ENCODE results near the gene C1QC. TPM values are rescaled to one million over a fixed set of nuclear protein-coding genes. Genes with fewer than 3 reads are reported as not detected.
A peak's percentile ranks its signal among the peaks of the same experiment; 100 is the strongest.

The C1QC gene
- total RNA-seq, 1 experiment from 2014 or later: not detected

DNA sequence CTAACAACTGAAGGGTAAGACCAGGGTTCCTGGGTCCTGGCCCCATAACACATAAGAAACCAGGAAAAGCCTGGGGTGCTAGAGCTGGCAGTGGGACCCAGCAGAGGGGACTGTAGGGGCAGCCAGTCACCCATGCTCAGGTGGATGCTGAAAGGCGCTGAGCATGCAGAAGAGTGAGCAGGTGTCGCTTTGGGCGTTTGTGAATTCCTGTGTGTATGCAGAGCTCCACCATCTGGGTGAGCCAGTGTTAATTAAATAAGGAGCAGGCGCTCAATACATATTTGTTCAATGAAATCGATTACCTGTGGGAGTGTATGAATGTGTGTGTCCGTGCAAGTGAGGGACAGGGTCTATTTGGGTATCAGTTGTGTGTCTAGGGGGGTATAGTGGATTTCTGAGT, 6.5 kb upstream of the C1QC start:
- no peaks in the 10 kb centered on the region for H3K36me3 ChIP-seq (ENCODE audit: insufficient read depth, low read length)
- H3K9me3 ChIP-seq (ENCODE audit: low read length): no peaks in the 10 kb centered on the region
- H2AFZ ChIP-seq (ENCODE audit: low read length): no peak overlapping the region
- H4K20me1 ChIP-seq (ENCODE audit: insufficient read depth, low read depth, low read length): no peaks in the 10 kb centered on the region; the same call in 1 of the 2 replicates
- no peaks in the 10 kb centered on the region for H3K9me2 ChIP-seq (replicated peaks; ENCODE audit: insufficient read depth, low read length)
- DNase-seq: no peak
- no peak overlapping the region for H3K27ac ChIP-seq (ENCODE audit: low read length)
- no peak overlapping the region for H3K4me2 ChIP-seq (ENCODE audit: low read depth, low read length, poor library complexity, severe bottlenecking)
- no peak overlapping the region for H3K4me3 ChIP-seq (ENCODE audit: low read length)
- no peaks in the 10 kb centered on the region for H3K4me1 ChIP-seq (ENCODE audit: low read length)
- no peaks in the 10 kb centered on the region for H3K27me3 ChIP-seq (ENCODE audit: low read length)
- H3K9ac ChIP-seq (ENCODE audit: low read length): no peak overlapping the region
- H3K79me2 ChIP-seq (ENCODE audit: low read length): no peaks in the 10 kb centered on the region

DNA sequence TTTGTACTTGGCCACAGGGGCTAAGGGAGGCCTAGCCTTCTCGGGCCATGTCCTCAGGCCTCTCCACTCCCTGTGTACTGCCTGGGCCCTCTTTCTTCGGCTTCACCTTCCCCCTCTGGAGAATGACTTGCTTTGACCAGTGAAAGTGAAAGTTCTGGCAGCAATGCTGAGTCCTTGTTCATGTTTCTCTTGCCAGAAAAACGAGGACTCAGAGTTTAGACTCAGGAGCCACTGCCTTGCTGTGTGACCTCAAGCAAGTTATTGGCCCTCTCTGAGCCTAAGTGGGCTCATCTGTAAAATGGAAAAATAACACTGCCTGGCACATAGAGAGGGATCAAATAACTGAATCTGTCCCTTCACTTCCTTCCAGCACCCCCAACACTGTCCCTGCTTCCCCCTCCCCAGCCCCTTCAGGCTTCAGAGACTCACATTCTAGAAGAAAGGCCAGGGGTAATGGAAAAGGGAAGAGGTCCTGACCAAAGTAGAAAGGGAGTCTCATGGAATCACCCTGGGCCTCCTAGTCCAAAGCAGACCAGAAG, 5.5 kb upstream of the C1QC start:
- no peaks in the 10 kb centered on the region for H3K79me2 ChIP-seq (ENCODE audit: low read length)
- H3K27me3 ChIP-seq (ENCODE audit: low read length): no peaks in the 10 kb centered on the region
- no peaks in the 10 kb centered on the region for H3K4me1 ChIP-seq (ENCODE audit: low read length)
- no peaks in the 10 kb centered on the region for H3K9me3 ChIP-seq (ENCODE audit: low read length)
- no peak overlapping the region for H2AFZ ChIP-seq (ENCODE audit: low read length)
- H3K36me3 ChIP-seq (ENCODE audit: insufficient read depth, low read length): no peaks in the 10 kb centered on the region
- DNase-seq: no peak
- no peak overlapping the region for H3K27ac ChIP-seq (ENCODE audit: low read length)
- H3K9me2 ChIP-seq (replicated peaks; ENCODE audit: insufficient read depth, low read length): no peaks in the 10 kb centered on the region
- peaks cover 3% of the 10 kb centered on the region; the same call in 1 of the 2 replicates for H4K20me1 ChIP-seq (ENCODE audit: insufficient read depth, low read depth, low read length)
- H3K9ac ChIP-seq (ENCODE audit: low read length): no peak overlapping the region
- no peak overlapping the region for H3K4me3 ChIP-seq (ENCODE audit: low read length)
- no peak overlapping the region for H3K4me2 ChIP-seq (ENCODE audit: low read depth, low read length, poor library complexity, severe bottlenecking)

DNA sequence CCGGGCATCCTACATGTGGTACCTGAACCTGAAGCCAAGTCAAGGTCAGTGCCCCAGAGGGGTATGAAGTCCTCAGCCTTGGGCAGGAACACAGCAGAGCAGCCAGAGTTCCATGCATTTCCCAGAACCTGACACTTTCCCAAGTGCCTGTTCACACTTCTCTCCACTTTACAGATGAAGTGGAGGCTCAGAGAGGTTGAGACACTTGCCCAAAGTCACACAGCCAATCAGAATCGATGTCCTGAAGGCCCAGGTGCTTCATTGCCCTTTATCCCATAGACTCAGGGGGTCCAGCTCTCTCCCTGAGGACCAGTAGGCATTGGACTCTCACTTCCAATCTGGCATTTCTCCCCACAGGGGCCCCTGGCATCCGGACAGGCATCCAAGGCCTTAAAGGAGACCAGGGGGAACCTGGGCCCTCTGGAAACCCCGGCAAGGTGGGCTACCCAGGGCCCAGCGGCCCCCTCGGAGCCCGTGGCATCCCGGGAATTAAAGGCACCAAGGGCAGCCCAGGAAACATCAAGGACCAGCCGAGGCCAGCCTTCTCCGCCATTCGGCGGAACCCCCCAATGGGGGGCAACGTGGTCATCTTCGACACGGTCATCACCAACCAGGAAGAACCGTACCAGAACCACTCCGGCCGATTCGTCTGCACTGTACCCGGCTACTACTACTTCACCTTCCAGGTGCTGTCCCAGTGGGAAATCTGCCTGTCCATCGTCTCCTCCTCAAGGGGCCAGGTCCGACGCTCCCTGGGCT, 4.8 kb upstream of the C1QC start:
- H3K27ac ChIP-seq (ENCODE audit: low read length): no peak overlapping the region
- H3K4me1 ChIP-seq (ENCODE audit: low read length): no peaks in the 10 kb centered on the region
- no peaks in the 10 kb centered on the region for H3K79me2 ChIP-seq (ENCODE audit: low read length)
- no peaks in the 10 kb centered on the region for H3K9me2 ChIP-seq (replicated peaks; ENCODE audit: insufficient read depth, low read length)
- no peak for DNase-seq
- no peaks in the 10 kb centered on the region for H3K27me3 ChIP-seq (ENCODE audit: low read length)
- no peak overlapping the region for H3K9ac ChIP-seq (ENCODE audit: low read length)
- peaks cover 3% of the 10 kb centered on the region; the same call in 1 of the 2 replicates for H4K20me1 ChIP-seq (ENCODE audit: insufficient read depth, low read depth, low read length)
- no peak overlapping the region for H3K4me3 ChIP-seq (ENCODE audit: low read length)
- H2AFZ ChIP-seq (ENCODE audit: low read length): no peak overlapping the region
- H3K4me2 ChIP-seq (ENCODE audit: low read depth, low read length, poor library complexity, severe bottlenecking): no peak overlapping the region
- H3K36me3 ChIP-seq (ENCODE audit: insufficient read depth, low read length): no peaks in the 10 kb centered on the region
- no peaks in the 10 kb centered on the region for H3K9me3 ChIP-seq (ENCODE audit: low read length)

DNA sequence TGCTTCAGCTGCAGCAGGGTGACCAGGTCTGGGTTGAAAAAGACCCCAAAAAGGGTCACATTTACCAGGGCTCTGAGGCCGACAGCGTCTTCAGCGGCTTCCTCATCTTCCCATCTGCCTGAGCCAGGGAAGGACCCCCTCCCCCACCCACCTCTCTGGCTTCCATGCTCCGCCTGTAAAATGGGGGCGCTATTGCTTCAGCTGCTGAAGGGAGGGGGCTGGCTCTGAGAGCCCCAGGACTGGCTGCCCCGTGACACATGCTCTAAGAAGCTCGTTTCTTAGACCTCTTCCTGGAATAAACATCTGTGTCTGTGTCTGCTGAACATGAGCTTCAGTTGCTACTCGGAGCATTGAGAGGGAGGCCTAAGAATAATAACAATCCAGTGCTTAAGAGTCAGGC, 4.1 kb upstream of the C1QC start:
- Histone ChIP-seq H3K9me3 (ENCODE audit: low read length) (no peaks in the 10 kb centered on the region), H3K4me3 (ENCODE audit: low read length) (no peak overlapping the region), H3K36me3 (ENCODE audit: insufficient read depth, low read length) (no peaks in the 10 kb centered on the region), H3K79me2 (ENCODE audit: low read length) (no peaks in the 10 kb centered on the region), H3K4me1 (ENCODE audit: low read length) (no peaks in the 10 kb centered on the region), H3K9me2 (replicated peaks; ENCODE audit: insufficient read depth, low read length) (no peaks in the 10 kb centered on the region), H3K4me2 (ENCODE audit: low read depth, low read length, poor library complexity, severe bottlenecking) (no peak overlapping the region), H4K20me1 (ENCODE audit: insufficient read depth, low read depth, low read length) (peaks cover 3% of the 10 kb centered on the region; the same call in 1 of the 2 replicates), H3K27me3 (ENCODE audit: low read length) (no peaks in the 10 kb centered on the region), H2AFZ (ENCODE audit: low read length) (no peak overlapping the region), H3K9ac (ENCODE audit: low read length) (no peak overlapping the region), H3K27ac (ENCODE audit: low read length) (no peak overlapping the region)
- peak; percentile 63 for DNase-seq

DNA sequence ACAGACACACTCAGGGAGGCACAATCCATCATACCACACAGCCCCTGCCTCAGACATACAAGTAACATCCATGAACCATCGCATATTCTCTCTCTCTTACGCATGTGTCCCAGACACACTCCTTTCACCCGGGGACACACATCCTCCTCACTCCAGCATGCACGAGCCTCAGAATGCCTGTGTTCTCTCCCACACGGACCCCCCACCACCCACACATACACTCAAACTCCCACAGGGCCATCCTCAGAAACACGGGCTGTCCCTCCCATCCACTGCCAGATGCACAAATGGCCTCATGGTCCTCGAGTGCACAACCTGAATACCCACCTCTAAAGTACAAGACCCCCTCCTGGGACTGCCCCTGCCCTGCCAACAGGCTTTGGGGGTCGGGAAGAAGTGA, 2.2 kb upstream of the C1QC start:
- no peaks in the 10 kb centered on the region for H3K4me1 ChIP-seq (ENCODE audit: low read length)
- no peak overlapping the region for H3K27ac ChIP-seq (ENCODE audit: low read length)
- no peak for DNase-seq
- no peak overlapping the region for H3K4me3 ChIP-seq (ENCODE audit: low read length)
- H4K20me1 ChIP-seq (ENCODE audit: insufficient read depth, low read depth, low read length): peaks cover 6% of the 10 kb centered on the region; the same call in 1 of the 2 replicates
- H2AFZ ChIP-seq (ENCODE audit: low read length): no peak overlapping the region
- H3K79me2 ChIP-seq (ENCODE audit: low read length): no peaks in the 10 kb centered on the region
- H3K9me2 ChIP-seq (replicated peaks; ENCODE audit: insufficient read depth, low read length): no peaks in the 10 kb centered on the region
- H3K4me2 ChIP-seq (ENCODE audit: low read depth, low read length, poor library complexity, severe bottlenecking): no peak overlapping the region
- no peaks in the 10 kb centered on the region for H3K27me3 ChIP-seq (ENCODE audit: low read length)
- H3K36me3 ChIP-seq (ENCODE audit: insufficient read depth, low read length): no peaks in the 10 kb centered on the region
- no peaks in the 10 kb centered on the region for H3K9me3 ChIP-seq (ENCODE audit: low read length)
- no peak overlapping the region for H3K9ac ChIP-seq (ENCODE audit: low read length)

DNA sequence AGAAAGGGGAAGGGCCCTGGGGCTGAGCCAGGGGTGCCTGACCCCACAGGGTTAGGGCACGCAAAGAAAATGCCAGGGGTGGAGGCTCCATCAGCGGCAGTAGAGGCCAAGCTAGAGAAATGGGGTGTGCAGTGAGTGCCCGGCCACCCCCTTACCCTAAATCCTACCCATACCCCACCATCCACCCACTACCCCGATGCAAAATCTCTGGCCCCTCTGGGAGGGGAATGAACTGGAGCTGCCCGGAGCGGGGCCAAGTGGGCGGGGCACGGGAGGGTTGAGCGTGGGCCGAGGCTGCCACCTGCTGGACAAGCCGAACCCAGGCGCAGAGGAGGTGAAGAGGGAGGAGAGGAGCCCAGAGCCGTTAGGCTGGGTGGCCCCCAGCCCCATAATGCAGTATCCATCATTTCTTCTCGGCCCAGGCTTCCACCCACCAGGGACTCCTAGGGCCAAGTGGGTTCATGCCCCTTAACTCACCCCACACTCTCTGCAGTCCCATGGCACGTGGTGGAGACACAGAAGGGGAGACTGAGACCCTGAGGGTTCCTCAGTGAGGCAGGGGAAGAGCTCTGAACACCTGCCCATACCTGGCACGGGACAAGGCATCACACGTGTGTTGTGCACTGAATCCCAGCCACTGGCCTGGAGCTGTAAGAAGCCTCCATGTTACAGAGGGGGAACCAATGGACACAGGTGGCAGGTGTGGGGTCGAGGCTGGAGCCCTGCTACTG, 1.4 kb upstream of the C1QC start:
- H3K9ac ChIP-seq (ENCODE audit: low read length): no peak overlapping the region
- peak; percentile 89 for DNase-seq

DNA sequence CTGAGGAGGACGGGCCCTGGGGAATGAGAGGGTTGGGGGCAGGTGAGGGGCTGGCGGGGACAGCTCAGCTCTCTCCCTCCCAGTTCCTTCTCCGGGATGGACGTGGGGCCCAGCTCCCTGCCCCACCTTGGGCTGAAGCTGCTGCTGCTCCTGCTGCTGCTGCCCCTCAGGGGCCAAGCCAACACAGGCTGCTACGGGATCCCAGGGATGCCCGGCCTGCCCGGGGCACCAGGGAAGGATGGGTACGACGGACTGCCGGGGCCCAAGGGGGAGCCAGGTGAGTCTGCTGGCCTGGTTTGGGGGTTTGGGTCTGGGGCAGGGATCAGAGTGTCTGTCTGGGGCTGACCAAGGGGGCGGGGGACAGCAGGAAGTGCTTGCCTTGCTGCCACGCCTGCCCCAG, 495 bp downstream of the C1QC start:
- Histone ChIP-seq H3K4me1 (ENCODE audit: low read length) (no peaks in the 10 kb centered on the region), H4K20me1 (ENCODE audit: insufficient read depth, low read depth, low read length) (peaks cover 6% of the 10 kb centered on the region; the same call in 1 of the 2 replicates), H3K9me3 (ENCODE audit: low read length) (no peaks in the 10 kb centered on the region), H3K9me2 (replicated peaks; ENCODE audit: insufficient read depth, low read length) (no peaks in the 10 kb centered on the region), H3K4me3 (ENCODE audit: low read length) (no peak overlapping the region), H3K36me3 (ENCODE audit: insufficient read depth, low read length) (no peaks in the 10 kb centered on the region), H3K4me2 (ENCODE audit: low read depth, low read length, poor library complexity, severe bottlenecking) (no peak overlapping the region), H3K27ac (ENCODE audit: low read length) (no peak overlapping the region), H3K9ac (ENCODE audit: low read length) (no peak overlapping the region), H3K79me2 (ENCODE audit: low read length) (no peaks in the 10 kb centered on the region), H2AFZ (ENCODE audit: low read length) (no peak overlapping the region), H3K27me3 (ENCODE audit: low read length) (no peaks in the 10 kb centered on the region)
- DNase-seq: no peak

More for the DNA sequence above, 1.4 kb upstream of the C1QC start:
- Histone ChIP-seq H3K27me3 (ENCODE audit: low read length) (no peaks in the 10 kb centered on the region), H3K9me2 (replicated peaks; ENCODE audit: insufficient read depth, low read length) (no peaks in the 10 kb centered on the region), H3K4me3 (ENCODE audit: low read length) (no peak overlapping the region), H2AFZ (ENCODE audit: low read length) (no peak overlapping the region), H3K4me2 (ENCODE audit: low read depth, low read length, poor library complexity, severe bottlenecking) (no peak overlapping the region), H3K27ac (ENCODE audit: low read length) (no peak overlapping the region), H3K4me1 (ENCODE audit: low read length) (no peaks in the 10 kb centered on the region), H3K36me3 (ENCODE audit: insufficient read depth, low read length) (no peaks in the 10 kb centered on the region), H4K20me1 (ENCODE audit: insufficient read depth, low read depth, low read length) (peaks cover 6% of the 10 kb centered on the region; the same call in 1 of the 2 replicates), H3K9me3 (ENCODE audit: low read length) (no peaks in the 10 kb centered on the region), H3K79me2 (ENCODE audit: low read length) (no peaks in the 10 kb centered on the region)

DNA sequence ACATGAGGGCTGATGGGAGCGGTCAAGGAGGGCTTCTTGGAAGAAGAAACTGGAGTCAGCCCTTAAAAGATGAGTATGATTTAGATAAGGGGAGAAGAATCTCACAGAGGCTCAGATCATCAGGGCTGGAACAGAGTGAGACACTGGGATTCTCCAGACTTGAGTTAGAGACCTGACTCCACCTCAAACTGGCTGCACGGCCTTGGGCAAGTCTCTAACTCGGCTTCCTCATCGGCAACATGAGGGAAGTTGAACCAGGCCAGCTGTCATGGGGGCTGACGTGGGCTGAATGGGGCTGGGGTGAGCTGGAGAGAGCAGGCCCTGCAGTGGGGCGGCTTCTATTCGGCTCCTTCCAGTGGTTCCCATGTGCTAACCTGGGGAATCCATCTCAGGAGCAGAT, 2.5 kb downstream of the C1QC start:
- Histone ChIP-seq H3K79me2 (ENCODE audit: low read length) (no peaks in the 10 kb centered on the region), H2AFZ (ENCODE audit: low read length) (no peak overlapping the region), H3K4me1 (ENCODE audit: low read length) (no peaks in the 10 kb centered on the region), H3K27ac (ENCODE audit: low read length) (no peak overlapping the region), H4K20me1 (ENCODE audit: insufficient read depth, low read depth, low read length) (peaks cover 6% of the 10 kb centered on the region; the same call in 1 of the 2 replicates), H3K4me2 (ENCODE audit: low read depth, low read length, poor library complexity, severe bottlenecking) (no peak overlapping the region), H3K36me3 (ENCODE audit: insufficient read depth, low read length) (no peaks in the 10 kb centered on the region), H3K4me3 (ENCODE audit: low read length) (no peak overlapping the region), H3K9me3 (ENCODE audit: low read length) (no peaks in the 10 kb centered on the region), H3K9ac (ENCODE audit: low read length) (no peak overlapping the region), H3K27me3 (ENCODE audit: low read length) (no peaks in the 10 kb centered on the region), H3K9me2 (replicated peaks; ENCODE audit: insufficient read depth, low read length) (no peaks in the 10 kb centered on the region)
- DNase-seq: no peak
